K562 (cell line): ENCODE measurements around the gene PHLDB2. TPM values are rescaled to one million over a fixed set of nuclear protein-coding genes. Genes with fewer than 3 reads are reported as not detected.

Experiments
- ATAC-seq: fragments of 200-7000 bp; cut with Tn5 transposase; 3 replicates; pipeline ENCODE4 v1.9.1; 2020; ENCODE audit warnings: moderate library complexity
- BruUV-seq: library from RNA; stranded (reverse); fragments of 400-500 nt; replicated peaks from 2 replicates; lab custom pipeline; 2021; lab: Mats Ljungman, UMichigan
- CTCF ChIA-PET: fragments of 300-600 bp; formaldehyde crosslinking; extraction: SDS; loops from one replicate; lab custom pipeline; 2021; ENCODE audit warnings: low intra/inter-chr PET ratio; lab: Yijun Ruan, JAX
- POLR2A ChIA-PET: fragments of 300-600, 350-650 bp; sonication (Branson Sonifier 250); formaldehyde crosslinking; extraction: SDS; loops from one replicate; lab custom pipeline; 2021; ENCODE audit warnings: antibody characterized with exemption, inconsistent platforms; lab: Yijun Ruan, JAX
- DNase-seq, 4 experiments: peaks; one replicate each; pipeline versions ENCODE4 v3.0.0 to v3.0.0-alpha.2; 2011 to 2018; ENCODE audit warnings: low spot score in 3 of 4, mixed read lengths in 3 of 4; ENCODE audit errors: extremely low read depth in 1 of 4
- FAIRE-seq: peaks from 2 replicates; lab custom pipeline; 2011; peaks lifted over from hg19 to GRCh38; lab: Jason Lieb, UNC
- H2AFZ ChIP-seq: 2 replicates; pipeline ENCODE4 v1.6.0; 2011; ENCODE audit warnings: low read depth, low read length, control low read depth, inconsistent platforms
- H3K27ac ChIP-seq: fragments of 200-600 bp; 3 replicates; pipeline ENCODE4 v1.8.0; 2011; ENCODE audit warnings: low read depth, mild to moderate bottlenecking, control low read depth, inconsistent platforms, low read length, moderate library complexity, mixed read lengths; ENCODE audit errors: extremely low read depth
- H3K27me3 ChIP-seq, 2 experiments: fragments of 300-600 bp in 1 of 2; 2 replicates in 1 of 2; 3 replicates in 1 of 2; pipeline versions ENCODE4 v1.6.0 to v1.8.0; 2011; ENCODE audit warnings: inconsistent platforms in 2 of 2, low read length in 2 of 2, mild to moderate bottlenecking in 1 of 2, mixed read lengths in 1 of 2, moderate library complexity in 1 of 2; ENCODE audit not compliant: control insufficient read depth in 2 of 2, insufficient read depth in 2 of 2
- H3K36me3 ChIP-seq: fragments of 300-600 bp; 3 replicates; pipeline ENCODE4 v1.8.0; 2011; ENCODE audit warnings: mild to moderate bottlenecking, low read length, inconsistent platforms; ENCODE audit not compliant: control insufficient read depth, insufficient read depth
- H3K4me1 ChIP-seq, 2 experiments: fragments of 200-600 bp in 1 of 2; replicated peaks in 1 of 2; 2 replicates in 1 of 2; 3 replicates in 1 of 2; pipeline versions ENCODE4 v1.5.1 to v1.8.0; 2011; ENCODE audit warnings: inconsistent platforms in 2 of 2, low read length in 2 of 2, mild to moderate bottlenecking in 1 of 2, mixed read lengths in 1 of 2, moderate library complexity in 1 of 2; ENCODE audit not compliant: control insufficient read depth in 2 of 2, insufficient read depth in 2 of 2
- H3K4me2 ChIP-seq: 2 replicates; pipeline ENCODE4 v1.6.1; 2011; ENCODE audit warnings: low read length, control low read depth, inconsistent platforms, mixed read lengths; ENCODE audit not compliant: insufficient read depth
- H3K4me3 ChIP-seq: fragments of 200-600 bp; sonication (generic), shearing (Covaris generic); 2 replicates; pipeline ENCODE4 v1.5.1; 2016; ENCODE audit warnings: control low read depth, inconsistent platforms
- H3K79me2 ChIP-seq: fragments of 200-600 bp; 3 replicates; pipeline ENCODE4 v1.8.0; 2011; ENCODE audit warnings: low read length, inconsistent platforms; ENCODE audit not compliant: control insufficient read depth, insufficient read depth
- H3K9ac ChIP-seq, 2 experiments: 2 replicates each; pipeline versions ENCODE4 v1.6.0 to v1.6.1; 2011; ENCODE audit warnings: low read depth in 2 of 2, low read length in 2 of 2, control low read depth in 1 of 2, inconsistent platforms in 1 of 2, mild to moderate bottlenecking in 1 of 2, mixed read lengths in 1 of 2; ENCODE audit not compliant: insufficient read depth in 1 of 2
- H3K9me1 ChIP-seq: one replicate; pipeline ENCODE4 v1.6.0; 2011; ENCODE audit warnings: inconsistent platforms, mild to moderate bottlenecking, low read length, moderate library complexity; ENCODE audit not compliant: control insufficient read depth, insufficient read depth
- H3K9me3 ChIP-seq: replicated peaks from 2 replicates; pipeline ENCODE4 v1.5.1; 2011; ENCODE audit warnings: low read depth, low read length, inconsistent platforms; ENCODE audit not compliant: control insufficient read depth, insufficient read depth
- H4K20me1 ChIP-seq: replicated peaks from 2 replicates; pipeline ENCODE4 v1.6.1; 2011; ENCODE audit warnings: low read length, inconsistent platforms, mixed read lengths; ENCODE audit not compliant: control insufficient read depth, insufficient read depth
- ARID2 ChIP-seq: fragments of 450-650 bp; IDR thresholded peaks from 2 replicates; pipeline ENCODE4 v1.6.1; 2017; ENCODE audit warnings: antibody characterized with exemption, mild to moderate bottlenecking
- CBX2 ChIP-seq: fragments of 200-600 bp; sonication (generic); IDR thresholded peaks from one replicate; pipeline ENCODE4 v1.6.1; 2012; ENCODE audit warnings: mild to moderate bottlenecking, low read length, inconsistent platforms; ENCODE audit not compliant: insufficient read depth, poor library complexity, severe bottlenecking
- PHF8 ChIP-seq: fragments of 200-600 bp; sonication (generic); IDR thresholded peaks from 2 replicates; pipeline ENCODE4 v1.6.1; 2012; ENCODE audit warnings: mixed run types, mild to moderate bottlenecking, inconsistent platforms, low read length, moderate library complexity, borderline replicate concordance
- SRSF1 ChIP-seq: fragments of 200-400 bp; formaldehyde crosslinking; IDR thresholded peaks from 2 replicates; pipeline ENCODE4 v1.6.1; 2017; ENCODE audit warnings: mild to moderate bottlenecking, low read depth, low read length, moderate library complexity
- STAG1 ChIP-seq: sonication (generic); formaldehyde crosslinking; IDR thresholded peaks from 2 replicates; pipeline ENCODE4 v1.5.0; 2020; ENCODE audit warnings: missing genetic modification reagents, borderline replicate concordance
- TCFL5 ChIP-seq: fragments of 250-450 bp; sonication (Bioruptor Pico); conservative IDR thresholded peaks from 2 replicates; pipeline ENCODE4 v1.6.1; 2021; ENCODE audit warnings: mild to moderate bottlenecking, moderate library complexity, matching md5 sums
- ZFPM2 ChIP-seq: fragments of 250-450 bp; sonication (Bioruptor Pico); IDR thresholded peaks from 2 replicates; pipeline ENCODE4 v1.5.1; 2022; ENCODE audit warnings: mild to moderate bottlenecking
- ZNF699 ChIP-seq: fragments of 250-450 bp; sonication (Bioruptor Pico); IDR thresholded peaks from 2 replicates; pipeline ENCODE4 v1.8.0; 2021; ENCODE audit warnings: mild to moderate bottlenecking, moderate library complexity; ENCODE audit not compliant: insufficient replicate concordance
- WGBS: fragments of 100-300 bp; shearing (Covaris generic); methylation state at CpG from one replicate; pipeline ENCODE4 v1.1.6; 2016; ENCODE audit warnings: low coverage, mixed read lengths; ENCODE audit not compliant: insufficient coverage; ENCODE audit errors: missing lambda C conversion rate; 5-methylcytosine and 5-hydroxymethylcytosine counted together
- in situ Hi-C: fragments of 300-500 bp; cut with MboI; formaldehyde crosslinking; loops from 4 replicates; pipeline ENCODE4 v1.15.0; 2018; ENCODE audit warnings: inconsistent platforms, mixed read lengths
- intact Hi-C: fragments of 100-400 bp; cut with micrococcal nuclease; formaldehyde crosslinking; loops from 2 replicates; pipeline ENCODE4 v1.14.2; 2022
- polyA plus RNA-seq, 8 experiments: library from polyadenylated mRNA; depleted of rRNA in 4 of 8; stranded (reverse) in 5 of 8; unstranded in 3 of 8; fragments of >200 nt; fragmentation: Nextera tagmentation in 2 of 8; fragmentation: Illumina TruSeq in 1 of 8; extraction: Ambion mirVana in 2 of 8; extraction: Trizol in 1 of 8; gene quantifications; 2 replicates each; pipeline versions ENCODE4 v1.2.1 to v1.2.3, GENCODE V29; 2011 to 2014; ENCODE audit warnings: inconsistent platforms in 1 of 8, missing spikeins in 1 of 8
- total RNA-seq, 7 experiments: library from RNA; depleted of rRNA in 6 of 7; stranded (reverse); fragments of >200 nt in 6 of 7; fragmentation: Illumina TruSeq in 2 of 7; extraction: Trizol in 2 of 7; gene quantifications; 2 replicates each; pipeline versions ENCODE4 v1.2.1 to v1.2.3, GENCODE V29; 2011 to 2021; ENCODE audit warnings: low replicate concordance in 1 of 7

Gene PHLDB2
- total and polyA plus RNA-seq, 9 of the 15 experiments (the other 6 are each of a cell fraction or from before 2014, with no cell fraction given), result 0.04 TPM; not detected in 8

GRCh38 chr3:112001526-112001925, 142.5 kb downstream of the PHLDB2 start:
- CTCF ChIA-PET, result no interaction called here
- Histone ChIP-seq H3K4me1 (no peaks in the 10 kb centered on the region; a peak in 1 of 5 replicates), H3K4me2 (no peak overlapping the region), H3K79me2 (no peaks in the 10 kb centered on the region), H3K27me3 (peaks cover 0 to 14% of the 10 kb centered on the region in 2 experiments; a peak in 3 of 5 replicates), H3K4me3 (no peak overlapping the region), H3K9me3 (no peaks in the 10 kb centered on the region), H3K27ac (no peak overlapping the region), H2AFZ (no peak overlapping the region), H3K9me1 (no peaks in the 10 kb centered on the region), H4K20me1 (no peaks in the 10 kb centered on the region), H3K36me3 (no peaks in the 10 kb centered on the region), H3K9ac (no peak overlapping the region)
- in situ Hi-C loops, result no loop called here
- no TSS peak for BruUV-seq
- no peak for FAIRE-seq
- POLR2A ChIA-PET, result no interaction called here
- DNase-seq, result no peak
- no peak for ATAC-seq
- WGBS, result 0% methylated on average over 2 of the region's 2 CpGs
- intact Hi-C loops, result no loop called here
- TF ChIP-seq ZNF699 (CRISPR knock-in tag), result no peak
- TF ChIP-seq ZFPM2 (CRISPR knock-in tag), result no peak
- no peak for TF ChIP-seq PHF8
- no peak for TF ChIP-seq TCFL5 (CRISPR knock-in tag)
- no peak for TF ChIP-seq STAG1 (CRISPR knock-in tag)
- TF ChIP-seq ARID2, result no peak
- TF ChIP-seq CBX2, result no peak
- no peak for TF ChIP-seq SRSF1
